GM12875 (cell line): ENCODE measurements around the gene CPEB4.

ENCODE experiments used
- H3K4me3 ChIP-seq: one replicate; pipeline ENCODE4 v1.5.1; 2011; ENCODE audit warnings: low read depth, low read length, control low read depth
- TF ChIP-seq, protein P1 (sequence below): IDR thresholded peaks from 2 replicates; pipeline ENCODE4 v1.5.1; 2011; ENCODE audit warnings: low read depth, mild to moderate bottlenecking, control low read depth, inconsistent platforms, low read length, moderate library complexity, borderline replicate concordance; ENCODE audit not compliant: insufficient read depth

The CPEB4 gene

GRCh38 chr5:173922527-173922926 is 34.4 kb downstream of the CPEB4 start:
- TF ChIP-seq, protein P1, sequence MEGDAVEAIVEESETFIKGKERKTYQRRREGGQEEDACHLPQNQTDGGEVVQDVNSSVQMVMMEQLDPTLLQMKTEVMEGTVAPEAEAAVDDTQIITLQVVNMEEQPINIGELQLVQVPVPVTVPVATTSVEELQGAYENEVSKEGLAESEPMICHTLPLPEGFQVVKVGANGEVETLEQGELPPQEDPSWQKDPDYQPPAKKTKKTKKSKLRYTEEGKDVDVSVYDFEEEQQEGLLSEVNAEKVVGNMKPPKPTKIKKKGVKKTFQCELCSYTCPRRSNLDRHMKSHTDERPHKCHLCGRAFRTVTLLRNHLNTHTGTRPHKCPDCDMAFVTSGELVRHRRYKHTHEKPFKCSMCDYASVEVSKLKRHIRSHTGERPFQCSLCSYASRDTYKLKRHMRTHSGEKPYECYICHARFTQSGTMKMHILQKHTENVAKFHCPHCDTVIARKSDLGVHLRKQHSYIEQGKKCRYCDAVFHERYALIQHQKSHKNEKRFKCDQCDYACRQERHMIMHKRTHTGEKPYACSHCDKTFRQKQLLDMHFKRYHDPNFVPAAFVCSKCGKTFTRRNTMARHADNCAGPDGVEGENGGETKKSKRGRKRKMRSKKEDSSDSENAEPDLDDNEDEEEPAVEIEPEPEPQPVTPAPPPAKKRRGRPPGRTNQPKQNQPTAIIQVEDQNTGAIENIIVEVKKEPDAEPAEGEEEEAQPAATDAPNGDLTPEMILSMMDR: no peak
- H3K4me3 ChIP-seq: no peak overlapping the region

DNA sequence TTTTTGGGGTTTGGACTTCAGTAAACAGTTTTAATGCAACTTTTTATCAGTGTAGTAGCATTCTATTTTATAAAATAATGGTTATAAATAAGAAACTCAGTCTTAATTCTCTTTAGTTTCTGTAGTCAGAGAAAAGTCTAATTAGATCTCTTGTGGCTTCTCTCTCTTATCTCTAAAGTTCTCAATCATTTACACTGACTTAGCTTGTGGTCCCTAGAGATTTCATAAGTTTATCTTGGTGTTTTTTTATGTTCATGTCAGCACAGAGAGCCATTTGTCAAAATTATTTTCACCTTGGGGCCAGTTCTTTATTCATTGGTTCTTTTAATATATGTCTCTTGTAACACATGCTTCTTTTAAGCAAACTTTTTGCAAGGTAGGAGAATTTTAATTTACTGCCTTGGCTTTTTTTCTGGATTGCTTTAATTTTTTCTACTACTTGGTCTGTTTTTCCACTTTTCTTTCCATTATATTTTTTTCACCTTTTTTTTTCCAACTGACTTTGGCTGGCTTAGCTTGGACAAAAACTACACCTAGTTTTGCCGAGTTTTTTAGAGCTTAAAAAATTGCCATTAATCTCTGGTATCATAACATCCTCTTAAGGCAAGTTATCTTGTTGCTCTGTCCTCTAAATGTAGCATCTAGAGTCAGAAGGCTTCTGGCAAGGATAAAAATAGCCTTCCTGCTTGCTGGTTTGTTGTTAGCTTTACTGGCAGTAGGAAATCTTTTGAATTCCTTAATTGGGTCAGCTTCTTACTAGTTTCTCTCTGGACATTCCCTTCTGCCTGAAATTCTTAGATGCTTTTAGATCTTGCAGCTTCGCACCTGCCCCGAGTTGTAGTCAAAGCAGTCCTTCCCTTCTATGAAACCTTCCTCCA is 35.3 kb downstream of the CPEB4 start:
- TF ChIP-seq, protein P1: no peak
- H3K4me3 ChIP-seq: no peak overlapping the region

- no peak overlapping the region for H3K4me3 ChIP-seq
- TF ChIP-seq, protein P1: no peak
Measured at GRCh38 chr5:173924899-173925298, 36.8 kb downstream of the CPEB4 start.

DNA sequence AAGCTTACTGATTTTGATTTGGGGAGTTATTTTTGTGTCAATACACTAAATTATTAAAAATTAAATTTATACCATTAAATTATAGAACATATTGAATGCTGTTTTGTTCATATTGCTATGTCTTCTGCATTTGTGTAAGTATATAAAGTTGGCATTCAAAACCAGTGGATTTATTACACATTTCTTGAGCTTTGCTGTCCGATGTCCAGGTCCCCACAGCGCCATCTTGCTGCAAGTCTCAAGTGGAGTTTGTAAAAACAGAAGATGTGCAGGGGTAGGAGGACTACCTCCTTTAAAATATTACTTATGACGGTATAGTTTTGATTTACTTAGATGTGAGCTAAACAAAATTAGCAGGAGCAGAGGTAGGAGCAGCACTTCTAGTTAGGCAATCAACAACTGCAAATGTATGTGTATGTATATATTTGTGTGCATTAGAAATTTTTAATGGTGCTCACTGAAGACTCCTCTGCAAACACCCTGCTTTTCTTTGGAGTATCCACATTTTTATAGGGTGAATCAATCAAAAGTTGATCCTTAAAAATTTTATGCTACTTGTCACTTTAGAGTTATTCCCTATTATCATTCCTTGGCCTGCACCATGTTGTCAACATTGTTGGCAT is 37.4 kb downstream of the CPEB4 start:
- TF ChIP-seq, protein P1: peak; percentile 52; the same call in 1 of the 2 replicates
- no peak overlapping the region for H3K4me3 ChIP-seq

- TF ChIP-seq, protein P1: no peak
- H3K4me3 ChIP-seq: no peak overlapping the region
Measured at GRCh38 chr5:173926359-173926758, 38.2 kb downstream of the CPEB4 start.

GRCh38 chr5:173928871-173929574 is 40.9 kb downstream of the CPEB4 start:
- no peak overlapping the region for H3K4me3 ChIP-seq
- TF ChIP-seq, protein P1: no peak
